HG02571 (cell line): ENCODE data around the gene TBX1.

Experiments
- ATAC-seq: cut with Tn5 transposase; IDR thresholded peaks from one replicate; pipeline ENCODE4 v1.9.1; 2021; ENCODE audit warnings: mild to moderate bottlenecking, moderate library complexity; ENCODE audit not compliant: unreplicated experiment

The TBX1 gene

DNA sequence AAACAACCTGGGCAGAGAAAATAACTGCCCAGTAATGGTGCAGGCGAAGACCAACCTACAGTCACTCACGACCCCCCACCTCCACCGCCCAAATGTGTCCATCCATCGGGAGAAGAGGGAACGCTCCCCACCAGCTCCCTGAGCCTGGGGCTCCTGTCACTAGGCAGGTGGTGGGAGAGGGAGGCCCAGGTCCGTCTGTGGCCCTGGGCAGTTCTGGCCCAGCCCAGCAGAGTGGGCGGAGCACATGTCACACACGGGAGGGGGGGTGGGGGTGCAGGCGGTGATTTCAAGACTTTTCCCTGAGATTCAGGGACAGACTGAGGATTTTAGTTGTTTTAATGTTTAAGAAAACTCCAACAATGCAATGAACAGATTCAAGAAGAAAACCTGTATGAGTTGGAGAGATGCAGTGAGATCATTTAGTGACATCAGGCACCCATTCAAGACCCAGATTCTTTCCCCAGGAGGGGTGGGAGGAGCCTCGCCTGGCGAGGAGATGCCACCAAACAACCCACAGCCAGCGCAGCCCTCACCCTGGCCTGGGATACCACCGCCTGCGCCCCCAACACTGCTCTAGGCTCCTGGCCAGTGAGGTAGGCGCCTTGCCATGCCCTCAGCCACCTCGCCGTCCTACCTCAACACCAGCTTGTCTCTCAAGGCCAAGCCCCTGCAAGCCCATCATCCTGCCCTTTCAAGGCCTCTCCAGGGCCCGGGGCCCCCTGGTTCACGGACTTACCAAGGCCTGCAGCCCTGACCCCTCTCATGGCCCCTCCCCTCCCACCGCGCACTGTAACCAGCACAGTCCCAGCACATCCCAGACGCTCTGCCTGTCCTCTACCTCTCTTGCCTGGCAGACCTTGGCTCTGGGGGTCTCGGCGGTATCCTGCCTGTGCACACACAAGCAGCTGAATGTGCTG, 36.8 kb downstream of the TBX1 start:
- ATAC-seq, result no peak

DNA sequence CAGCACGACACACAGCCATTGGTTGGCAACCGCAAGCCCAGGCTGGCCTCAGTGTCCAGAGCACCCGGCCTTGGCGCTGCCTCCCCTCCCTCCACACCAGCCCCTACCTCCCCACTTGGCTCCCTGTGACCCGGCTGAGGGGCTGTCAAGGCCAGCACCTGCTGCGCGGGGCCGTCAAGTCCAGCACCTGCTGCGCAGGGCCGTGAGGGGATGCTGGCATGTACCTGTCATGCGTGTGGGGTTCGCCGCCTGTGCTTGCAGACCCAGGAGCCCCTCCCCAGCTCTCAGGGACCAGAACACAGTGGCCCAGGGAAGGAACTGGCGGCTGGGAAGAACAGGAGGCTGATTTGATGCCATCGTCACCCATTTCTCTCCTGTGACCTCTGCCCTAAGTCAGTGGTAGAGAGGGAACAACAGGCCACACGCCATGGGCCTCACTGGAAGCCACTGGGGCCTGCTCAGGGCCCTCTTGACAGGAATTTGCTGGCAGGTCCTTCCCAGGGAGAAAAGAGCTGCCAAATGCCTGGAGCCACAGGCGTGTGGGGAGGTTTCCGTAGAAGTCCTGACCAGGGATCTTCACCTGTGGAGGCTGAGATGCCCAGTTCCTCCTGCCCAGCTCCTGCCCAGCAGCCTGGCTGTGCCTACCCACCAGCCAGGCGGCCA, 37.6 kb downstream of the TBX1 start:
- no peak for ATAC-seq

DNA sequence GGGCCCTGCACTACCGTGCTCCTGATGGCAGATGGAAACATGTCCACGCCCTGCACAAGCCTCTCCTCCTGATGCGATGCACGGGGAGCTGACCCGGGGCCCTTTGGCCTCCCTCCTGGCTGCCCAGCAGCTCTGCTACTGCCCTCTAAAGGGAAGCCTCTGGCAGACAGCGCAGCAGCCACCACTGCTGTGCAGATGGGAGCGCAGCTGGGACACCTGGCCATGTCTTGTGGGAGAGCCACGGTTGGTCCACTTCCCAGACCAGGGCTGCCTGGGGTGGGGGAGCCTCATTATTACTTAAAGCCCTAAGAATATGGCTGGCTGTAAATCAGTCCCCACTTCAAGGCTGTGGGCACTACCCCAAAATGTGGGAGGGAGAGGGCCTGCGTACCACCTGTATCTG, 38.3 kb downstream of the TBX1 start:
- no peak for ATAC-seq

DNA sequence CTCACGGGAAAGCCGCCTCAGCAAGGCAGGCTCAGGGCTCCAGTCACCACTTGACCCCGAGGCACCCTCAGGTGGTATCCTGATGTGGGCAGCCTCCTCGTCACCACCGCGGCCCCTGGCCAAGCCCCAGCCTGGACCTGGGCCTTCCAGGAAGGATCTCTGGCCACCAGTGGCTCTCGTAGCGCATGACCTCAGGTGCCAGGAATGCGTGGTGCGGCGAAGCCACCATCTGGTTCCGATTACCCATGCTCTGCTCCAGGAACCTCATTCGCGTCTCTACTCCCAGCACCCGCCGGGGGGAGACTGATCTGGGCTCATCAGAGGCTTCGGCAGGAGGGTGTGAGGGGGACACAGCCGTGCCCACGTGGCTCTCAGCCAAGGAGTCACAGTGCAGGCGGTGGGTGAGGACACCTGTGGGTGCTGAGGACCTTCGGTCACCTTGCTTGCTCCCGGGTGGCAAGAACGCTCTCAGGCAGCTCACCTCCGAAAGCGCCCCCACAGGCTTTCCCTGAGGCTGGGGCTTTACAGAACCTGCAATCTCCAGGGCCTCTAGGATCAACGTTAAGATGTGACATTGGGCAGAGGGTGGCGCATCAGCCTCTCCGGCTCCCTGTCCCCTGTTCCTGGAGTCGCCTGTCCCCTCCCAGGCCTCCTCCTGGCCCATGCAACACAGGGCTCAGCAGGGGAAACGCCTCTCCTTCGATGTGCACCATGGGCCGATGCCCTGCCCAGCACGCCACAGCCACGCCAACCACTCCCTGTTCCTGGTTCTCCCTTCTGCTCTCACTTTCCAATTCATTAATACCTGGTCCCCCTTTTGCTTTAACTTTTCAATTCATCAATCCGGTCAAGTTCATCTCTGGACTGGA, 39.0 kb downstream of the TBX1 start:
- no peak for ATAC-seq

DNA sequence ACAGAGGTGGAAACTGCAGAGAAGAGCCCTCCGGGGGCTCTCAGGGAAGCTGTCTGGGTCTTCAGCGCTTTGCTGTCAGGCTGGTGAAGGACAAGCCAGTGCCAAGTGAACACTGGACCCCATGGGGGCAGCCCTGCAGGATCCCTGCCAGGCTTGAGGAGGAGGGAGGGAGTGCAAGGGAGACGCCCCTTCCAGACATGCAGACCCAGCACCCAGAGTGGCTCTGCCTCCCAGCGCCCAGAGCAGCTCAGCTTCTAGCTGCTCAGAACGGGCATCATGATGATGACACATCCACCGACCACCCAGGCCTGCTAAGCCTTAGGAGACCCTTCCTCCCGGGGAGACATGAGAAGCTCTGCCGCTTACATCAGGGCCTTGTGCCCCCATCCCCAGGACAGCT, 39.7 kb downstream of the TBX1 start:
- no peak for ATAC-seq

DNA sequence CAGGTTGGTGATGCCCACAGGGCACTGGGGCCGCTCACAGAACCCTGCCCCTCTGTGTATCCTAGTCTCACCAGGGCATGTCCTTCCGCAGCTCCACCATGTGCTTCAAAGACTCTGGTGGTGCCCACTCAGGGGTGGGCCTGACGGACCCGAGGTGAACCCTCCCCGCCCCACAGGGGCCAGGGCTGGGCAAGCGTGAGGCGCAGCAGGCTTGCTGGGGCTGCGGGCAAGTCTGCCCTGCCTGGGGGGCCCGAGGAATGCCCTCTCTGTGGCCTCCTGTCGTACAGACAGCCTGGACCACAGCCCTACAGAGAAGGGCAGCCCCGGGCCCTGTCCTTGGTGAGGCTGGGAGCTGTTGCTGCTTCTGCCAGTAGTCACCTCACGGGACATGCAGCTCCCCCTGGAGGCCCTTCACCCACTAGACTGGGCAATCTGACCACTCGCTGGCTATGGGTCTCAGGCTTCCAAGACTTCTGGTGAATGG, 40.2 kb downstream of the TBX1 start:
- ATAC-seq, result no peak

DNA sequence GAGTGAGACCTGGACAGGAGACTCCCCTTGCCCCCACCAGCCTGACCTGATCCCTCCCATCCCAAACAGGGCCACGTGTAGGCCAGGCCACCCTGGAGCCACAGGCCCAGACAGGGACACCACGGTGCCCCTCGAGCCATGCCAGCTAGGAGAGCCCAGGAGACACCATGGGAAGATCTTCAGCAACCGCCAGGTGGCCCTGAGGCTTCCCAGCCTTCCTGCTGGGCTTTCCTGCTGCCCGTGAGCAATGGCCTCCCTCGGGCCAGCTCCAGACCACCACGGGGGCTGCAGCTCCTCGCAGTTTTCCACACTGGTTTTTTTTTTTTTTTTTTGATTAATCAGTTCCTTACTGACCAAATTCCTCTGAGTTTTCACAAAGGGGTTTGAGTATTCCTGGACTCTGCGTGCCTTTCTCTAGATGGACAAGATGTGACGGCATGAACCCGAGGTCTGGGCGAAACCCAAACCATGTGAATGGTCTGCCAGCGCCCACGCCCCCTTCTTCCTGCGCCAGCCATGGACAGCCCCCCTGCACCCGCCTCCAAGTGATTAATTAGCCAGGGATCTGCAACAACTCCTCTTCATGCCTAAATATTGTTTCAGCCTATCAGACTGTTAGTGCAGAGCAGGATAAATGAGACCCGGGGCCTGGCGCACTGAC, 40.9 kb downstream of the TBX1 start:
- no peak for ATAC-seq

DNA sequence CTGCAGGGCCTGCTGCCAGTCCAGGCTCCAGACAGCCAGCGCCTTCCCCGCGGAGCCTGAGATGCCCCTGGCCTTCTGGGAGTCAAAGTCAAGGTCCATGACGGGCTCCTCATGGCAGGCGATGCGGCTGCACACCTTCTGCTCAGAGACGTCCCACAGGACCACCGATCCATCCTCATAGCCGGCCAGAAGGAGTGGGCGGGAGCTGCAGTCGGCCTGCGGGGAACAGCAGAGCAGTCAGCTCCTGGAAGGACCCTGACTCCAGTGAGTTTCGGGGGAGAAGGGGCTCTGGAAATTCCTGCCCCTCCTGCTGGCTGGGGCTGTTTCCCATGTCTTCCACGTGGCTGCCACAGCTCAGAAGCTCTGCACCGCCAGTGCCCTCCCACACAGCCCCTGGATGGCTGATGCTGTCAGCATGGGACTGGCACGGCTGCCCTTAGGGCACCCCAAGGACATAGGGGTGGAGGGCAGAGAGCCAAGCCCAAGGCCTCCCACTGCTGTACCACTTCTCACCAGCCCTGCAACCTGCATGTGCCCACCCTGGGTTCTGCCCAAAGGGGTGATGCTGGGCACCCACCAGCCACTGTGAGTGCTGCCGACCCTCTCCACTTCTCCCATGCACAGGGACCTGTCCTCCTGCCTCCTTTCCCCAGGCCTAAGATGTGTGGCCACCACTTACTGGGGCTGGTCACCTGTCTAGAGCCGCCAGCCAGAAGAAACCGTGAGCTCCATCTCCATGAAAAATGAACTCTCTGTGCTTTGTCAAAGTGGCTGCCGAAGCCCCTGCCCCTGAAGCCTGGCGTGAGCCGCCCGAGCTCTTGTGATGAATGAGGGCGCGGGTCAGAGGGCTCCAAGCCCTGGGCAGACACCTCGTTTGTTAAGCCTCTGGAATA, 41.7 kb downstream of the TBX1 start:
- ATAC-seq, result no peak

DNA sequence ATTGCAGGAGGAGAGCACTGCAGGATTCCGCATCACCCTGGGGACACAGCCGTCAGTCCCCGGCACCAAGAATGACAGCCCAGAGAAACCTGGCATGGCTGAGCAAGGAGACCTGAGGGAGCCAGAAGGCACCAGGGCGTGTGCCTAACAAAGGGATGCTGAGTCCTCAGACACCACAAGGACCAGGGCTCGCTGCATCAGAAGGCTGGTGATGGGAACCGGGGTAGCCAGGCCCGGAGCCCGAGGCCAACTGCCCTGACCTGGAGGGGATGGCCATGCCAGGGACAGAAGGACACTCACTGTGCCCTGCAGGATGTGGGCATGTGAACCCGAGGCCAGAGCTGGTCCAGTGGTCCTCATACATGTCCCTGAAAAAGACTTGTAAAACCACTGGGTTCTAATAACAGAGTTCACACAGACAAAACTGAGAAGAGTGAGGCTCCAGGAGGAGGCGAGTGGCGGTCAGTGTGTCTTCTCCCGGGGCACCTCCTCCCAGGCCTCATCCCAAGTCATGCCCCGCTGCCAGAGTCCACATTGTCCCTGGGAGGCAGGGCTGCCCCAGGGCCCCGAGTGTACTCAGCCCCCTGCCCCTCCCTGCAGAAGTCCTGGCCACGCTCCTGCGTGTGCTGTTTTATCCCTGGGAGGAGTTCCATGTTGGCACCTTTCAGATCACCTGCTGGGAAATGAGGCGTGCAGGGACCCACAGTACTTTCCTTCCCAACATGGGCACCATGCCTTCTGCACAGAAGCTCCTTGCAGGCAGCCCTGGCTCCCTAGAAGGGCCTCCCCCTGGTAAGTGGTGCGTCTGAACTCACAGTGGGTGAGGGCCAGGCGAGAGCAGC, 42.5 kb downstream of the TBX1 start:
- no peak for ATAC-seq

DNA sequence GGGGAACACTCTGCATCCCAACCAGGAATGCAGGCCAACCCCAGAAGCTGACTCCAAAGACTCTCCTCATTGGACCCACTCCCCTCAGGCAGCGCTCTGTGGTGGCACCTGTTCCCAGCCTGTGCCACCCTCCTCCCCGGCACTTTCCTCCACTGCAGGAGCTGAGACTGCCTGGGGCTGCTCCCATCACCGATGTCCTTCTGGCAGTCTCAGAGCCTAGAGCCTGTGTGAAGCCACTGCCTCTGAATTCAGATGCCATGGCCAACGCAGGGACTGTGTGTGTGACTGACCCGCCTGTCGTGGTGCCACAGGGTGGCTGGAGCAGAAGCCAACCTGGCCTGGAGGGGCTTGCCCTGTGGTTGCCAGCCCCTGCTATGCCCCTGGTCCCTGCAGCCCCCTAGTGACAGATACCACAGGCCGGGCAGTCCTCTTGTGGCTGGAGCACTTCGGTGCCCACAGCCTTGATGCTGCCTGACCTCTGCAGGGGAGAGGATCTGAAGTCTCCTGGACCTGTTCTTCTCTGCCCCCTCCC, 43.2 kb downstream of the TBX1 start:
- ATAC-seq, result no peak

DNA sequence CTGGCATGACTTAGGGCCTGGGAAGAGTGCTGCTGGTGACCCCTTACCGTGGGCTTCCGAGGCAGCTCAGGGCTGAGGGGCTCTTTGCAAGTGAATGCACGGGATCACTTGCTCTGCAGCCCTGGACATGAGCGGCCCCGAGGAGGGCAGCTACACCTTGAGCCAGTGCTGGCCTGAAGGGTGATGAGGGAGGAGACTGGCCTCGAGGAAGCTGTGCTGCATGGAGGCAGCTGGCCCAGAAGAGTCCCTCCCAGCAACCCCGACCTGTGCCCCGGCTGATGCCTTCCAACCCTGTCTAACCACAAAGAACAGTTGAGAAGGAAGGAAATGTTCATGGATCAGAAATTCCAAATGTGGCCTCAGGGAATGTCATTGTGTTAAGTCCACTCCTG, 45.2 kb downstream of the TBX1 start:
- ATAC-seq, result no peak

DNA sequence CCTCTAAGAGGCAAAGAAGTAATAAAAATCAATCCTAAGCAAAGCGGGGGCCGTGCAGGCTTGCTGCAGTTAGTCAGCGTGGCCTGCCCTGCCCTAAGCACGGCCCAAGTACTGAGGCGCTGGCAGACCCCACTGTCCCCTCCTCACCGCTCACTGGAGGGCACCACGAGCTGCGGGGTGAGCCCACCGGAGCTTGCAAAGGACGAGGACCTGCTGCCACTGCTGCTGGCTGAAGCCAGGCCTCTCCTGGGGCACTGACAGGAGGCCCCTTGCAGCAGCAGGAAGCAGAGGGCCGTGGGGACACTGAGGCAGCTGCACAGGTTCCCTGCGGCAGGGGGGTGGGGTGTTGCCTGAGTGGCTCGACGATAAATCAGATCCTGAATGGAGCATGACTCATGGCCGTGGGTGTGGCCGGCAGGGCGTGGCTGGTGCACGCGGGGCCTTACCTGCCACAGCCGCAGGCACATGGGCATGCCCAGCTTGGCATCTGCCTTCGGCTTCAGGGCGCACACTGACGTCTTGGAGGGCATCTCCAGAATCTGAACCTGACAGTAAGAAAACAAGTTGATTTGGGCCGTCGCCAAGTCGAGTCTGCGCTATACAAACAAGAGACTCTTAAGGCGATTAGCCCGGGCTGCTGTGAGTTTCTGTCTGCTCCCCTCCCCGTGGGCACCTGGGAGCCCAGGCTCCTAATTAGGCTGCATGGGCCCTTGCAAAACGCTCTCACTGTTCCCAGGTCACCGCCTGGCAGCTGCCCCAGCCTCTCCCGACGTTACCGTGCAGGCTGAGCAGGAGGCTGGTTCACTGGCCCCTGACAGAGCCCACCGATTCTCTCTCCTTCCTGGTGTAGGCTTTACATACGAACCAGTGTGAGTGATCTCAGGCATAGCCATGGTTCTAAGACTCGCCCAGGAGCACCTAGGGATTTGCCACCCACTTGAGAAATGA, 45.9 kb downstream of the TBX1 start:
- ATAC-seq, result no peak

DNA sequence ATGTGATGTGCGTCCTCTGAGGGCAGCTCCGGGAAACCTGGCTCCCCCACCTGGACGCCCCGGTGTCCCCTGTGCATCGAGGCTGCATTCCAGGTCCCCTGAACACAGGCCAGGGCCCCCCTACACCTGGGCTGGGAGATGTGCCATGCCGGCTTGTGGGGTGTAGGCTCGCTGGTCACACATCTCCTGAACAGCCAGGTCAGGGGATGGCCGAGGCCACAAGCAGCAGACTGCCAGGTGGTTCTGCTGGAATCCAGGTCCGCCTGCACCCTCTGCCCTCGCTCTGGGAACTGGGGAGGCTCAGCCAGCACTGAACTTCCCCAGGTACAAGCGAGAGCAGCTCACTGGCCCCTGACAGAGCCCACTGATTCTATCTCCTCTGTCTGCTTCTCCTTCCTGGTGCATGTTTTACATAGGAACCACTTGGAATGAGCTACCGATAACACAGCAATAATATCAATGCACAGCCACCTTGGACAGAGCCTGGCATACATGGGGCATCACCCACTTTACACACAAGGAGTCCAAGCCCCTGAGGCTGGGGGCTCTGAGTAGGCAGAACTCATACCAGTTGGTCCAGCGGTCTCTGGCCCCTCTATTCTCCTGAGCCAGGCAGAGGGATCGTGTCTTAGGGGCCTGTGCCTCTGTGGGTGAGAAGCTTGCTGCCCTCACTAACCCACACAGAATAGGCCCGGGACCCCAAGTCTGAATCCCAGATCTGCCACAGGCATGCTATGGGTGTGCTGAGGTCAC, 46.8 kb downstream of the TBX1 start:
- ATAC-seq, result no peak

DNA sequence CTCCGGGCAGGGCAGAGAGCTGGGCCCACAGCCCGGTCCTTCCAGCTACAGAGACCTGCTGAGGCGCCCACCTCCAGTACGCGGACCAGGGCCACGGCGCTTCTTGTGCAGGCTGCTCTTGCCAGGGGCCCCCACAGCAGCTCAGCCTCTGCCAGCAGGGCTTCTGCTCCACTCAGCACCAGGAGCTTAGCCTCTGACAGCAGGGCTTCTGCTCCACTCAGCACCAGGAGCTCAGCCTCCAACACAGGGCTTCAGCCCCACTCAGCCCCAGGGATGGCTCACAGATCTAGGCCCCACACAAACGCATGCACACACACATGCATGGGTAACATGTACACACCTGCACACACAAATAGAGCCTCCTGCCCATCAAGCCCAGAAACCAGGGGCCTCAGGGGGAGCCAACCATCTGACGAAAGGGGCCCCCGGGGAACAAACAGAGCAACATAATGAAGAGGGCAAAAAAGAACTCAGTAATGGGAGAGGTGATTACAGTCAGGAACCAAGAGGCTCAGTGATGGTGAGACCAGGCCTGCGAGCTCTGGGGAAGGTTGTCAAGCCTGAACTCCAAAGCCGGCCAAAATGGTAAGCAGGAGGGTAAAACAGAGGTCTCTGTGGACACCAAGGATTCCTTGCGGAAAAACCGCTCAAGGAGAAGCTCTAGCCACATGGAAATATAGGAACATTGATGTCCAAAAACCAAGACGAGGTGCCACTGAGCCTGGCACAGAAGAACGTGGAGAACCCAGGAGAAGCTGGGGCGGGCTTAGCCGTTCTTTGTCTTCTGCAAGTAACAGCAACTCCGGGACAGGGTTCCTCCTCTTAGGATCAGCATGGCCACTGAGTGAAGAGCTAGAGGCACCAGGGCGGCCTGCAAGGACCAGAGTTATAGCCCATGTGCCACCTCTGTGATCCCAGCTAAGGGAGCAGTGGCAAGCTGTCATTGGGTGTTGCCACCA, 47.6 kb downstream of the TBX1 start:
- no peak for ATAC-seq

DNA sequence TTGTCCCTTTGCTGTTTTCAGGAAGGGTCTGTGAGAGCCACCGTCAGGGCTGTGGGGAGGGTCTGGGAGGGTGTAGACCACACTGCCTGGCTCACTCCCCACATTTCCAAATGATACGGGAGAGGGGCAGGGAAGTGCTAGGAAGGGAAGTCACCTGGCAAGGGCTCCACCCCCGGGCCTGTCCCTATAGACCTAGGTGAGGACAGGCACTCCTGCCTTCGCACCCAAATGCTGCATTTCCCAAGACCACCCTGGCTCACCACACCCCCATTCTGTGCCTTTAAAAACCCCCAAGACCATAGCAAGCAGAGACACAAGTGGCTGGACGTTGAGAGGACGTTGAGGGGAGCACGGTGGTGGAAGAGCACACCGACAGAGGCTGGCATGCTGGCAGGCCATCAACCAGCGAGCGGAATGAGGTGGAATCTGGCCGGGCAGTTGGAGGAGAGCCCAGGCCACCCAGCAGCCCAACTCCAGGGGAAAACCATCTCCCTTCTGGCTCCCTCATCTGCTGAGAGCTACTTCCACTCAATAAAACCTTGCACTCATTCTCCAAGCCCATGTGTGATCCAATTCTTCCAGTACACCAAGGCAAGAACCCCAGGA, 48.4 kb downstream of the TBX1 start:
- no peak for ATAC-seq
